GM21515 (cell line): Measurements from ENCODE around the gene LPP.

Experiments used
- ATAC-seq: cut with Tn5 transposase; IDR thresholded peaks from one replicate; pipeline ENCODE4 v1.9.1; 2021; ENCODE audit not compliant: unreplicated experiment

LPP gene

DNA sequence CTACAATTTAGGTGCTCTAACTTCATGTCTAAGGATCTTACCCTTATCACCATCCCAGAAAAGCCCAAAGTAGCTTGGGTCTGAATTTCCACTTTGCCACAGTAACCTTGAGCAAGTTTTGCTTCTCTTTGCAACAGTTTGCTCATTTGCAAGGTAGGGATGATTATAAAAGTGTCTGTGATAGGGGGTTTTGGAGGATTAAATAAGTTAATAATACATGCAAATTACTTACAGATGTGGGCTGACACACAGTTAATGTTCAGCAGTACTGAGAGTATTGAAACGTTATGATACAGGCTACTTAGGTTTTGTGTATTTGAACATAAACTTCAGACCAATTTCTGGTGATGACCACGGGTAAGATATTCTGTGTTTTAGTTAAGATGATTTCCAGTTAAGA is 573.1 kb downstream of the LPP start:
- ATAC-seq: no peak

DNA sequence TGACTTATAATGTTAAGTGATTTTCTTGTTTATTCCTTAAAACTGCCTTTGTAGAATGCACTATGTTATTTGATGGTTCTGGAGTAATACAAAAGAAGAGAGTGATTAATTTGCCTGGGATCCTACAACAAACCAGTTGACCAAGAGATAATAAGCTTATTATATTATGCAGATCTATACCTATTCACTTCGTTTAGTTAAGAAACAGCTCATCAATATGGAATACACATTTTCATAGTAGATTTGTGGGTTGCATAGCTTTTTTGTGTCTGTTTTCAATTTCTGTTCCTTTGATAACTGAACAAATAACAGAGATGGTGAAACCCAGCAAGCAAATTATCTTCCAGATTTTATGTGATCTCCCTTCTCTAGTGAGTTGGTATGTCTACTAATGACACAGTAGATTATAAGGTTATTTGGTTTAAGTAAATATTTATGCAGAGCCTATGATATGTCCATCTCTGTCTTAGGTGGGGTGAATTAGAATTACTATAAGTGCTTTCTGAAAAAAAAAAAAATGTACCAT is 574.5 kb downstream of the LPP start:
- no peak for ATAC-seq

DNA sequence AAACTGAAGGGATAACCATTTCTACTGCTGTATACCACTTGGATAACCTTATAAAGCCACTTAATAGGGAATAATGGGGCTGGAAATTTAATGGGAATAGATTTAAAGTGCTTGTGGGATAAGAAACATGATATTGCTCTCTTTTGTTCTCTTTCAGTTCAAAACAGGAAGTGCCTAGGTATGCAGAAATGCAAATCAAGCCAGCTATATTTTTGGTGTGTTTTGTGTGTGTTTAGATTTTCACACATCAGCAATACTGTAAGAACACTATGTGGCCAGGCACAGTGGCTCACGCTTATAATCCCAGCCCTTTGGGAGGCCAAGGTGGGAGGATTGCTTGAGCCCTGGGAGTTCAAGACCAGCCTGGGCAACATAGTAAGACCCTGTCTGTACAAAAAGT is 575.5 kb downstream of the LPP start:
- ATAC-seq: no peak

DNA sequence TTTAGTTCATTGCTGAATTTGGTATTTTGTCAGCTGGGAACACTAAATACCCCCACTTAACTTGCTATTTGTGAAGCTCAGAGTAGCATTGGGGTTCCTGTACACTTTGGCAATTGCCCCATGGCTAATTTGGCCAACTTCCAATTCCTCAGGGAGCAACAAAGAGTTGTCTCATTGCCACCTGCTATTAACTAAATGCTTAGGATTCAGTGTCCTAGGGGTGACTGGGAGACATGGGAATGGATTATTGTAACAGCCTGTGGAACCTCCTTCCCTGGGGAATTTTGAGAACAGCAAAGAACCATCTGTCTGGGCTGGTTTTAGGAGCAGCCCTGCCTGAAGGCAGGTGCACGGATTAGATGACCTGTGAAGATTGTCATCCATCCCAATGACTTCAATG is 580.4 kb downstream of the LPP start:
- no peak for ATAC-seq

DNA sequence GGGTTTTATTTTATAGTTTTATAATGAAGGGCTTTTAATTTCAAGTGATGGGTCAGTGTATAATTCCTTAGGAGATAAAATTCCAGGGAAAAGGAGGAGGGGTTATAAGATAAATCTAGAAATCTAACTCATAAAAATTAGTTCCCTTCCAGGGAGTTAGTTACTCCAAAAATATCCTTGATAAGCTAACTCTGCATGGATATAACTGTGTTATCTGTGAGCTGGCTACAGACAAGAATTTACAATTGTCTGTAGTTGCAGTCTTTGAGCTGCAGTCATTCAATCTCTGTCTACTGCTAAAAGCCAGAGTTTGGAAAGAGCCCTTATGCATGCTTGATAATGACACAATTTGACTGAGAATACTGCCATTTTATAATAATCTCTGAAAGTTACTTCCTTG is 585.6 kb downstream of the LPP start:
- ATAC-seq: no peak

DNA sequence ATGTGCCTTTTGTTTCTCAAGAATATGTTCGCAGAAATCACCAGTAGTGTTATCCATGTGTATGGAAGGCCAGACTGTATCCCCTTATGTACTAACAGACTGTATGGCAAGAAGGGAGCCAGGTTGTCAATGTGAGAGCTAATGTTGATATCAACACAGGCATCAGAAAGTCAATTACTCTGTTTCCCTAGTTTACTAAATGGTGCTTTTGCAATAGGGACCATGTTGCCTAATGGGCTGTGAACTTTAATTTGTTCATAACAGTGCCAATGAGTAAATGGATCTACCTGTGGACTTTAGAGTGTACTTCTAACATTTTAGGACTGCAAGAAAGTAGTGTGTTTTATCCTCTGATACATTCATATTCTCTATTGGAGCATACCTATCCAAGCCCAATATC is 586.1 kb downstream of the LPP start:
- ATAC-seq: no peak

DNA sequence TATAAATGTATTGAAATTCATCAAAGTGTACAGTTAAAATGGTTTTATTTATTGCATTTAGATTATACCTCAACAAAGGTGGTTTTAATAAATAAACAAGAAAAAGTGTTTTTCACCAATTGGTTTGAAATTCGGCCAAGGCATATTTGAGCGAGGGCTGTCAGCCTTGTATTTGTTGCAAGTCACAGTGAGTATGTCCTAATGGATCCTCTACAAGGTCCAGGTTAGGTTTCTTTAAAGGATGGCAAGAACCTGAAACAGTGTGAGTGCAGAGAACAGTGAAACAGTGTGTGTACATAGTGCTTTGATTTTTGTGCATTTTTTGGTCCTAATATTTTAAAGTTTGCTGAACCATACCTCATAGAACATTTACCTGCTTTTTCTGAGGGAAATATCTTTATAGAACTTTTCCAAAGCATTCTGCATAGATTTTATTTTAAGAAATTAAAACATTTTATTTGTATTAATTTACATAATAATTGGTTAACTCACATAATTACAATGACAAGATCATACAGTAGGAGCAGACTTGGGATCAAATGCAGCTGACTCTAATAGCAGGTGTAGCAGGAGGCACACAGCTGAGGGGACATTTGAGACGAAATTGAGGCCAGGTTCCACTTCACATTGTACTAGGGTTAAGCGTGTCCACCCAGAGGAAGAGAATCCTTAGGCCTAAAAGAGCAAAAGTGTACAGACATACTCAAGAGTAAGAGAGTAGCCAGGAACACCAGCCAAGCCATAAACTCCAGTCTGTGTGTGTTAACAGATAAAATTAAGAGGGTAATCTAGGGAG is 589.0 kb downstream of the LPP start:
- ATAC-seq: no peak

DNA sequence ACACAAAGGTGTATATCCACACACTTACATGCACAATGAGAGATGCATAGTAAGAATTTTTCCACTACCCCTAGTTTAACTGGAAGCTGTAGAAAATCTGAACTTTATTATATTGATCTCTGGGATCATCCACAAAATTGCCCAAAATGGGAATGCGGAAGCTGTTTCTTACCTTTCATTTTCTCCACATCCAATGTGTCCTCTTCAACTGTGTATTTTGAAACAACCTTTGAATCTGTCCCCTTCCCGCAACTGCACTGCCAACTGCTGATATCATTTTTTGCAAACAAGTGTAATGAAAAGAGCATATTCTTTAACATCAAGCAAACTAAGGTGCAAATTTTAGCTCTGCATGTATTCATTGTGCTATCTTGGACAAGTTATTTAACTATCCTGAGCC is 590.2 kb downstream of the LPP start:
- ATAC-seq: no peak

DNA sequence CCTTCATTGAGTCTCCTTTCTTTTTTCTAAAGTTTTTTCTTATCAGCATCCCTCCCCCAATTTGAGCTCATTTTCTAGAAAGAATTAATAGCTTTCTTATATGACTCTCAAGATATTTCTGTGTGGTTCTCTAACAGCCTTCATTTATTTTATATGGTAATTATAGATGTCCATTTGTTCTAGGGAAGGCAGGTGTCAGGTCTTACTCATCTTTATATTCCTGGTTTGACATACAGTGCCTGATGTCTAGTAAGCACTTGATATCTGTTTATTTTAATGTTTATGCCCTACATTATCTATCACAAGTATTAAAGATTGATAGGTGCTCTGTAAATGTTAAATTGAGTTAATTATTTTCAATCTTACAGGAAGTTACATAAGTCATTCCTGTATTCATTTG is 591.1 kb downstream of the LPP start:
- no peak for ATAC-seq

DNA sequence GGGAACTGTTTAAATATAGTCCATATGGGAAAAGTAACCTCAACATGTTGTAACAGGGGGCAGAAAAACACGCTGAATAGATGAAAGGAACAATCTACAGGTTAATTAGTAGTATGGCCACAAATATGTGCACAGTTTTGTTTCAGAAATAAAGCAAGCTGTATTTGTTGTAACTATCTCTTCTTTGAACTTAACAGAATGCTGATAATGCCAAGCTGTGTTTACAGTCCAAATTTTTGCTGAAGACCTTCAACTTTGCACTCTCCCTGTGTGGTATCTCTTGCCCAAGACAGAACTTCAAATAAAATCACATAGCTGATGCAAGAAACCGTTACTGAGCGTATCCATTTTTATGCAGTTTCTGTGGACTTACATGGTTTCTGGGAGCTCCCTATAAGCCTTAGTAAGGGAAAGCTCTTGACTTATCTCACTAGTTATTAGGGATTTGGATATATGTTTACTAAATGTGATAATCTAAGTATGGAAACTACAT is 592.4 kb downstream of the LPP start:
- ATAC-seq: no peak

DNA sequence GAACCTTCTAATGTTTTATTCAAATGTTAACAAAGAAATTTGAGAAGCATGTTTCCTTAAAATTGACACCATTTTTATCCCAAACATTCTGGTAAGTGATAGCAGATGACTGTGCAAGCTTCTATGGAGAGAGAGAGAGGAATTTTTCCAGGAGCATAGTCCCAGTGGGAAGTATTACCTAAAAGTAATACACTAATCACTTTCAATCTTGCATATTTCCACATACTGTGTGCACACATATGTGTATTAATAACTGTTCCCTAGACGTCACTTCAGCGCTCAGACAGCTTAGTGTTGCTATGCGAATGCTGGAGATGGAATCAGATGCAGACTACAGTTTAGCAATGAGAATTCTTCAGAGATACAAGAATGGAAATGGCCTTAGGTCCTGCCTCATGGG is 593.5 kb downstream of the LPP start:
- ATAC-seq: no peak

DNA sequence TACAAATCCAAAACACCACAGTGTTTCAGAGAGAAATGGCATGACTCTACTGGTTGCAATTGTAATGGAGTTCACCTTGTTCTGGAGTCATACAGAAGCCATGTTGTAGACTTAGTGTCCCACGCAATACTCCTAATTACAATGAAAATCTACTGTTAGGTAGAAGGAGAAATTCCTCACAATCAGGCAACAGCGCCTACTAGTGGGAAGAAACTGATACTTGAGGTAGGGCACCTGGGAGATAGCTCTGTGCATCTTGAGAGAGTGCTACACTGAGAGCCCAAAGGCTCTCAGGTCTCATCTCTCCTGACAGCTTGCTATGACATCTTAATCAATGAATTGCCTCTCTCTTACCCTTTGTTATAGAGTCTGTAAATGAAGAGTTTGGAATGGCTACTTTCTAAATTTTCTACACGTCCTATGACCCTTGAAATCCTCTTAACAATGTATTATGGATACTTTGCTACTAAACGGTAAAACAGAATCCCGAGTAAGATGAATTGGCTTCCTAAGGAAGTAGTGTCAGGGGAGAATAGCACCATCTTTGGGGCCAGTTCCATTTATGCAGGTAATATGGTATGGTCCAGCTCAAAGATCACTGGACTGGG is 595.2 kb downstream of the LPP start:
- ATAC-seq: no peak

DNA sequence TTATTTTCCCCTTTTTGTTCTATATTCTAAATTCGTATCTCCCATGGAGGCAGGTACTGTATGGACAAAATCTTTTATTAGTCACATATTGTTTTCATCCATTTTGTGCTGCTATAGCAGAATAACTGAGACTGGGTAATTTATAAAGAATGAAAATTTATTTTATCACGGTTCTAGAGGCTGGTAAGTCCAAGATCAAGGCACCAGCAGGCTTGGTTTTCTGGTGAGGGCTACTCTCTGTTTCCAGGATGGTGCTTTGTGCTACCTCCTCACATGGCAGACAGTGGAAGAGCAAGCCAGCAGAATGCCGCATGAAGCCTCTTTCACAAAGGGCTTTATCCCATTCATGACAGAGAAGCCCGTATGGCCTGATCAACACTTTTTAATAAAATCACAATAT is 595.9 kb downstream of the LPP start:
- no peak for ATAC-seq

DNA sequence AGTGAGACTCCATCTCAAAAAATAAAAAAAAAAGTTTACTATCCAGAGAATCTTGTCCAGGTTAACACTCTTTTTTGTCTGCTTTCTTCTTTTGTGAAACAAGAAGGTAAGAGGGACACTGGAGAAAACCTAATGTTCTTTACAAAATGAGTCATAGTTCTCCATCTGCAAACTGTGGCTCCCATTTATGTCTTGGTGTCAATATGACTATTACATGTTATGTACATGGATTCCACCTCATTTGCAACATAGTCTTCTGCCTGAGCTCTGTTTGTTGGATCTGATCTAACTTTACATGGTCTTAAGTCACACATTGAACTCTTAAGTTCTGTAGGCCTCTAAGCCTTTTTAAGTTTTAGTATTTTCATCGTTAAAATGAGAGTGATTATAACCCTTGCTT is 596.7 kb downstream of the LPP start:
- ATAC-seq: no peak

DNA sequence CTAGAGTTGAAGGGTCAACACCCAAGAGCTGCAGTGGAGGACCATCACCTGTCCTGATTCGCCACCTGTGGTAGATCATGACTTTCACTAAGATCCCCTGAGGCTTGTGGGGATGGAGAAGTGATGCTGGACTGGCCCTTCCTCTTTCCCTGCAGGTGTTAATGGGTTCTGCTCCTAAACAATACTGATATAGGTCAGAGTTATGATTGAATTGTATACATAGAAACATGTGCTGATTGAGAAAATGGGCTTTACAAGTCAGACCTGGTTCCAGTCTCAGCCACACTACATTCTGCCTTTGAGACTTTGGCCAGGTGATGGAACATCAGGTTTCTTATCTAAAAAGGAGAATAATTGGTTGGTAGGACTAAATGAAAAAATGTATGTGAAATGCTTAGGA is 598.9 kb downstream of the LPP start:
- peak; percentile 28 for ATAC-seq

DNA sequence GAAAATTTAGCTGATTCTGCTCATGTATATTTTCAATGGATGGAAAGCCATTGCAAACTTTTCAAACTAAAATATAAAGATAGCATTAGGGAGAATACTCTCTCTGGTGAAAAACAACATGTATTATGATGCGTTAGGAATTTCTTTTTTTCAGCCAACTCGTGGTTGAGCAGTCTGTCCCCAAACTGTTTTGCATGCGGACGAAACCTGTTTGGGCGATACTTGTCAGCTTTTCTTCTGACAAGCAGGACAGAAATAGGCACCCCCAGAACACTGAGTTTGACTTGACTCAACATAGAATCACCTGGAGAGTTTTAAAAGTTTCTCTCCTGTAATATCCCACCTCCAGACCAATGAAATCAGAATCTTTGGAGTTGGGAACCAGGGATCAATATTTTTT is 600.3 kb downstream of the LPP start:
- peak; percentile 66 for ATAC-seq

DNA sequence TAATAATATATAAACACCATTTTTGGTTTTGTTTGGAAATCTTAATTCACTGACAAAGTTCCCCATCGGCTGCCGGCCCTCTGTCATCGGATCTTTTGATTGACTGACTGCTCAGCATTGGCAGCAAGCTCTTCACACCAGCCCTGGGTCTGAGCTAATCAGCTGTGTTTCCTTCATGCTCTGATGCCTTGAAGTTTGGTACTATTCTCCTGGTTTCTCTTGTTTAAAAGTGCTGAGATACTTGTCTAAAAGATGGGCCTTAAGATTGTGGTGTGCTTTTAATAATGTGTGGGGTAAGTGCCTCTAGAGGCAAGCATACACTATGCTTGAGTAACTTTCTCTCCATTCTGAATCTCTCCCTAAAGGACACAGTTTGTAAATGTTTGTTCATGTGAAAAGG is 602.3 kb downstream of the LPP start:
- ATAC-seq: no peak

DNA sequence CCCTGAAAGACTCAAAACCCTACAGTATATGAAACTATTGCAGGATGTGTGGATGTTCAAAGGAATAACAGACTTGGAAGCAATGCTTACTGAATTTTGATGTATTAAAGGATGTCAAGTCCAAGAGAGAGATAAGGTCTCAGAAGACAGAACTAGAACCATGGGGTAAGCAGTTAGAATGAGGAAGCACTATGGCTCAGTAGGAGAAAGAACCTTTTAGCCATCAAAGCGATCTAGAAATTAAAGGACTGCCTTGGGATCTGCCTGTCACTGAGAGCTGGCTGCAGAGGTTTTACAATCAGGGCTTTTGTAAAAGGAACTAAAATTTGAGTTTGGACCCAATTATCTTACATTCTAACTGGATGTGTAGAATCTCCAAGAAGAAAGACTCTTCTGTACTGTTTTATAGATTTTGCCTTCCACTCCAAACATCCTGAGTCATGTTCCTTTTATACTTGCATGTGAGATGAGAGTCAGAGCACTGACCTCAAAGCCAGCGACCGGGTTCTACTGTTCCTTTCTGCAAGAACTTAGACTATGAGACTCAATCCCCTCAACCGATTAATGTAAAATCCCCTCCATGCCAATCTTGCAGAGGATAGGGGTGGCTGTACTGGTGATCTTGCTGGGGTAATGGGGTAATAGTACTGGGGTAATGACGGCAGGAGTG is 605.5 kb downstream of the LPP start:
- ATAC-seq: no peak

DNA sequence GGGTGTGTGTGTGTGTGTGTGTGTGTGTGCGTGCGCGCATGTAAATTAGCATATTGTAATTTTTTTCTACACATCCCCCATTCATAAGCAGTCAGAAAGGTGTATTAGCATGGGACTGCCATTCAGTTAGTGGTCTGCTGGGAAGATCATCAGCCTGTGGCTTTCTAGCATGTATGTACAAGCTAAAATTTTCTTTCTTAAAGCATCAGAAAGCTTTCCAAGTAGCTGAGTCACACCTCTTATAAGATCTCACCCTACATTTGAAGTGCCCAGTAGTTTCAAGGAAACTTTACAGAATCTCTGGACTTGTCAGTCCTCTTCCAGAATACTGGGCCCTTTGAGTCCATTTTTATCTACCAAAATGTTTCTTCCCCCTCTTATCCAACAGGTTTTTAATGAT is 606.5 kb downstream of the LPP start:
- no peak for ATAC-seq

DNA sequence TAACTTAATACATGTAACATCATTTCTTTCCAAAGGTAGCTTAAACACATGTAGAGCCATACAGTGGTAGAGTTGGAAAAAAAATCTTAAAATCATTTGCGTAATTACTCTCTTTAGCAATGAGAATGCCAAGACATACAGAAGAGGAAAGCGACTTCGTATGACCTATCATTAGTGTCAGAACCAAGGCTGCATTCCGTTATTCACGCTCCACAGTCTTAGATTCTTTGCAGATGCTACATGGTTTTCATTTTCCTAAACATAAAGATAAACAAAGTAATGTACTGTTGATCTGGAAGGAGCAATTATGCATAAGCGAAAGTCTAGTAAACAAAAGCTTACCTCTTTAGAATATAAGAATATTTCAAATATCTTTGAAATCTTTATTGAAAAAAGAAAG is 607.5 kb downstream of the LPP start:
- ATAC-seq: no peak

DNA sequence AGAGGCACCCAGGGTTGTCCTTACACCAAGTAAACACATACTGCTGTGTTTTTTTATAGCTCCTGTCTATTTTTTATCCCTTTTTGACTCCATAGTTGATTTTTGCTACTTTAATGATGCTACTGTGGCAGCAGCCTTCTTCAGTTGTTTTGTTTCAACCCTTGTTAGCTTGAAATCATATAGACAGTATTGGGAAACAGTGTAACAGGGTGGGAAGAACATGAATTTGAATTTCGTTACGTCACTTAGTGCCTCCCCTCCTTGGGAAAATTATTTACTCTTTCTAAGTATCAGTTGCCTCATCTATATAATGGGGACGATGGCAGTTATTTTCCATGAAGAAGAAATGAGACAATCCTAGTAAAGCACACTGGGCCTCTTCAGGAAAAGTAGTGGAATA is 608.0 kb downstream of the LPP start:
- ATAC-seq: no peak

DNA sequence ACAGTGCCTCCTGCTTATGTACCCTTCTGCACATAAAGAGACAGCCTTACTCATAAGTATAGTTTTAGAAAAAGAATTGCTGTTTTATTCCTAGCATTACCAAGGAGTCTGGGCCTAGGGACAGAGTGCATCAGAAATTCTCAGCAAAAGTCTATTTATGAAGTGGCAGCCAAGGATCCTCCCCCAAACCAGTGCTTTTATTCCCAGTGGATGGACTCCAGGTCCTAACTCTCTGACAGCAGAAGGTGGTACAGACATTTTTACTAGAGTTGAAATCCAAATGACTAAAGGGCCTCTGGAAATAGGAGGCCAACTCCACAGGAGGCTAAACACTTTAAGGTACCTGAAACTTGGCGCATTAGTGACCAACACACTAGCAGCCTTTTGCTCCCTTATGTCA is 610.7 kb downstream of the LPP start:
- ATAC-seq: no peak
